ENCODE results near the gene GBP3.

- TF ChIP-seq CTCF (IDR thresholded peaks at IDR 0.05) (peak; percentile 50 to 77 (median 66)), POLR2A (IDR thresholded peaks at IDR 0.05) (no peak)
These were observed 23.9 kb downstream of the GBP3 start for GRCh38 chr1:88998716-88999115.
